Hepatocyte (in vitro differentiated cells): Measurements from ENCODE around the gene FAM83F.

Source experiments
- CTCF ChIP-seq: fragments of 200-600 bp; sonication (generic); IDR thresholded peaks from 2 replicates; pipeline ENCODE4 v1.5.1; 2016; ENCODE audit warnings: antibody characterized with exemption, mild to moderate bottlenecking; ENCODE audit not compliant: poor library complexity
- EZH2 ChIP-seq: fragments of 200-600 bp; sonication (generic); IDR thresholded peaks from 2 replicates; pipeline ENCODE4 v1.6.1; 2016; ENCODE audit warnings: antibody characterized with exemption, mild to moderate bottlenecking, borderline replicate concordance
- EZH2phosphoT487 ChIP-seq: fragments of 200-600 bp; sonication (generic); IDR thresholded peaks from one replicate; pipeline ENCODE4 v1.6.1; 2018; ENCODE audit warnings: antibody characterized with exemption, mild to moderate bottlenecking, low read depth, moderate library complexity; ENCODE audit not compliant: unreplicated experiment, severe bottlenecking

GRCh38 chr22:40053460-40053859 is 58.7 kb downstream of the FAM83F start:
- TF ChIP-seq EZH2 = no peak
- TF ChIP-seq CTCF = no peak
- TF ChIP-seq EZH2phosphoT487 = no peak
